Adrenal gland (tissue), 12 donors: Measurements from ENCODE around the gene CPVL. TPM values are rescaled to one million over a fixed set of nuclear protein-coding genes. Genes with fewer than 3 reads are reported as not detected.

Source experiments
- DNase-seq, 7 donors: peaks; one replicate each; pipeline ENCODE4 v3.0.0-alpha.2; 2019 to 2020
- H3K27ac ChIP-seq, 5 donors: fragments of 200-600 bp; sonication (generic) in 4 of 5; 1 replicate in 3 of 5; 2 replicates in 2 of 5; pipeline versions ENCODE4 v1.5.1 to v1.8.0; 2016 to 2020; ENCODE audit warnings: mild to moderate bottlenecking in 1 of 5
- H3K27me3 ChIP-seq: fragments of 200-600 bp; 2 replicates; pipeline ENCODE4 v1.8.0; 2021
- H3K36me3 ChIP-seq, 2 donors: fragments of 200-600 bp; replicated peaks in 1 of 2; 1 replicate in 1 of 2; 2 replicates in 1 of 2; pipeline versions ENCODE4 v1.5.1 to v1.8.0; 2018 to 2022
- H3K4me1 ChIP-seq, 2 donors: fragments of 200-600 bp; replicated peaks in 1 of 2; 1 replicate in 1 of 2; 2 replicates in 1 of 2; pipeline versions ENCODE4 v1.5.1 to v1.8.0; 2018 to 2021
- H3K4me3 ChIP-seq, 4 donors: fragments of 200-600 bp; sonication (generic) in 3 of 4; one replicate each; pipeline ENCODE4 v1.5.1; 2016 to 2018
- H3K9me3 ChIP-seq, 3 donors: fragments of 200-600 bp; sonication (generic) in 1 of 3; replicated peaks in 1 of 3; 1 replicate in 2 of 3; 2 replicates in 1 of 3; pipeline versions ENCODE4 v1.5.1 to v1.8.0; 2016 to 2021
- POLR2A ChIP-seq, 2 donors: fragments of 450-650 bp; IDR thresholded peaks; one replicate each; pipeline ENCODE4 v1.6.1; 2017; ENCODE audit warnings: antibody characterized with exemption in 2 of 2, mild to moderate bottlenecking in 2 of 2, moderate library complexity in 1 of 2
- WGBS, 4 donors: extraction: QIAGEN DNeasy Blood & Tissue Kit in 2 of 4; methylation state at CpG; one replicate each; pipeline versions ENCODE4 v1.1.5 to v1.1.7; 2013 to 2017; 5-methylcytosine and 5-hydroxymethylcytosine counted together
- intact Hi-C, 2 donors: fragments of 100-400 bp; cut with DNase I; formaldehyde crosslinking; loops; one replicate each; pipeline versions ENCODE4 v1.14.1 to v1.15.0; 2022 to 2023
- polyA plus RNA-seq, 3 donors: library from polyadenylated mRNA; stranded (reverse); fragments of 200-250 nt in 2 of 3; fragments of 350-450 nt in 1 of 3; fragmentation: Illumina TruSeq in 1 of 3; extraction: RNeasy Lipid Tissue Mini Kit (QIAGEN cat#74804) in 1 of 3; gene quantifications; one replicate each; pipeline ENCODE4 v1.2.3, GENCODE V29; 2013 to 2014
- total RNA-seq, 9 donors: library from RNA; depleted of rRNA in 4 of 9; stranded (reverse); fragments of >200 nt in 4 of 9; fragments of 120-200 nt in 1 of 9; fragmentation: NEBNext Ultra II Directional in 1 of 9; extraction: Animal tissue kit (Norgen Biotek cat#: 25700) in 1 of 9; gene quantifications; one replicate each; pipeline versions ENCODE4 v1.1.0 to v1.2.4, GENCODE V29; 2013 to 2023
- TF ChIP-seq, protein P1 (sequence below), 6 experiments: fragments of 450-650 bp in 4 of 6; fragments of 200-600 bp in 2 of 6; sonication (generic) in 1 of 6; IDR thresholded peaks; 1 replicate in 5 of 6; 2 replicates in 1 of 6; pipeline versions ENCODE4 v1.5.1 to v1.8.0; 2016 to 2021; ENCODE audit warnings: antibody characterized with exemption in 6 of 6, mild to moderate bottlenecking in 2 of 6, moderate library complexity in 1 of 6
- donor health status: healthy with polysubstance abuse.
- donor health status: Bipolar disorder and iron deficiency.
- donor health status: DM: yes; HTN: yes; CAD: no.
- donor health status: DM: no; HTN: no; CAD: no.
- donor health status: DM: no; HTN: no; CAD: no.
- donor health status: DM: yes; HTN: yes; CAD: no.

CPVL gene
- total and polyA plus RNA-seq, 12 donors = 3.2 to 61.7 (median 32.7) TPM

DNA sequence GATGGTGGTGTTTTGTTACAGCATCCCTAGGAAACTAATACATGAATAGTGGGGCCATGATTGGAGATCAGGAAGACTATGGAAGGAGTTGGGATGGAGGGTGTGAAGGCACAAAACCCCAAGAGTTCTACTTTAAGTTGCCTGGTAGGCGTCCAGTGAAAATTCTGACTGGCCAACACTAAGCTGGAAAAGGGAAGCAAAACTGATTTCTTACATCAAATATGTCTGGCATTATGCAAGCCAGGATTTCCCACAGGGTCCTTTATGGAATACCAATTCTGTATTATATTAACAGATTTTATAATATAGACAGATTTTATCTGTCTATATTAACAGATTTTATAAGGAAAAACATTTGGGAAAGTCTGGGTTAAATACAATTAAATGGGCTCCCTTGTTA, 16.2 kb downstream of the CPVL start:
- TF ChIP-seq, protein P1, sequence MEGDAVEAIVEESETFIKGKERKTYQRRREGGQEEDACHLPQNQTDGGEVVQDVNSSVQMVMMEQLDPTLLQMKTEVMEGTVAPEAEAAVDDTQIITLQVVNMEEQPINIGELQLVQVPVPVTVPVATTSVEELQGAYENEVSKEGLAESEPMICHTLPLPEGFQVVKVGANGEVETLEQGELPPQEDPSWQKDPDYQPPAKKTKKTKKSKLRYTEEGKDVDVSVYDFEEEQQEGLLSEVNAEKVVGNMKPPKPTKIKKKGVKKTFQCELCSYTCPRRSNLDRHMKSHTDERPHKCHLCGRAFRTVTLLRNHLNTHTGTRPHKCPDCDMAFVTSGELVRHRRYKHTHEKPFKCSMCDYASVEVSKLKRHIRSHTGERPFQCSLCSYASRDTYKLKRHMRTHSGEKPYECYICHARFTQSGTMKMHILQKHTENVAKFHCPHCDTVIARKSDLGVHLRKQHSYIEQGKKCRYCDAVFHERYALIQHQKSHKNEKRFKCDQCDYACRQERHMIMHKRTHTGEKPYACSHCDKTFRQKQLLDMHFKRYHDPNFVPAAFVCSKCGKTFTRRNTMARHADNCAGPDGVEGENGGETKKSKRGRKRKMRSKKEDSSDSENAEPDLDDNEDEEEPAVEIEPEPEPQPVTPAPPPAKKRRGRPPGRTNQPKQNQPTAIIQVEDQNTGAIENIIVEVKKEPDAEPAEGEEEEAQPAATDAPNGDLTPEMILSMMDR (IDR thresholded peaks at IDR 0.05) = no peak
- no peak for TF ChIP-seq POLR2A (IDR thresholded peaks at IDR 0.05)
- H3K27me3 ChIP-seq = no peaks in the 10 kb centered on the region
- DNase-seq = no peak
- no peak overlapping the region for H3K4me3 ChIP-seq
- WGBS, 4 donors = 62 to 100% (median 82%) methylated on average over 1 of the region's 1 CpG
- H3K4me1 ChIP-seq = no peaks in the 10 kb centered on the region
- no peaks in the 10 kb centered on the region for H3K36me3 ChIP-seq
- no peak overlapping the region for H3K27ac ChIP-seq
- intact Hi-C loops = no loop called here
- H3K9me3 ChIP-seq = no peaks in the 10 kb centered on the region

DNA sequence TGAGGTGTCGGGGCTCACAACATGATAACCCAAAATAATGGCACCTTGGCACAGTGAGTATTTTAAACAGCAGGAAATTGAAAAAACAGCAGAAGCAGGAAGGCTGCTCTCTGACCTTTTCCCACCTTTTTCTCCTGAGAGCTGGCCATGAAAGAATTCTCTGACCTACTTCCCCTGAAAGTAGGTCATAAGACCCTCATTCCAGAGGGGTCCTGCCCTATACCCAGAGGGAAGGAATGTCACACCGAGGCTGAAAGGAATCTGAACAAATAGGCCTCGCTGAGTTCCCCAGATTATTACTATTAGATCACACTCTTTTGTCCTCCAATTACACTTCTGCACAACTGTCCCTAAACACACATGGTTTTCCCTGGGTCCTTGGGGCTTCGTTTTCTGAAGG, 18.8 kb downstream of the CPVL start:
- DNase-seq = no peak
- no peak overlapping the region for H3K27ac ChIP-seq
- WGBS, 4 donors = 59 to 64% (median 62%) methylated on average over 4 of the region's 4 CpGs
- intact Hi-C loops = no loop called here
- H3K4me1 ChIP-seq = no peaks in the 10 kb centered on the region
- H3K27me3 ChIP-seq = no peaks in the 10 kb centered on the region
- H3K36me3 ChIP-seq = no peaks in the 10 kb centered on the region
- H3K9me3 ChIP-seq = no peaks in the 10 kb centered on the region
- H3K4me3 ChIP-seq = no peak overlapping the region
- TF ChIP-seq POLR2A (IDR thresholded peaks at IDR 0.05) = no peak
- TF ChIP-seq, protein P1 (IDR thresholded peaks at IDR 0.05) = no peak

DNA sequence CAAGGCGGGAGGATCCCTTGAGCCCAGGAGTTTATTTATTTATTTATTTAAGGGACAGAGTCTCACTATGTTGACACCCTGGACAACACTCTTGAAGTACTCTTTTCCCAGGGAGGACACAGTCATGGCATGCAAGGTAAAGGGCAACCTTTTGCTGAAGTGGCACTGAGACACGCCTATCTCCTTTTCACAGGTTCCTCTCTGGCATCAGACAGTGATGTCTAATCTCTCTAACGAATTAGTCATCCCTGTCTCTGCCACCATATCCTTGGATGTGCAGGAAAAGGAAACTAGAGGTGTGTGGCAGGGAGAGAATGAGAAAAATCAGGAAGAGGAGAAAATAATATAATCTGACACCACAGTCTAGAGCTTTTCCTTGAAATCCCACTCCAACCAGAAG, 19.5 kb downstream of the CPVL start:
- peaks cover 0 to 7% of the 10 kb centered on the region in 2 donors for H3K4me1 ChIP-seq
- no peaks in the 10 kb centered on the region for H3K36me3 ChIP-seq
- no peak for TF ChIP-seq POLR2A (IDR thresholded peaks at IDR 0.05)
- TF ChIP-seq, protein P1 (IDR thresholded peaks at IDR 0.05) = no peak
- no peak overlapping the region for H3K27ac ChIP-seq
- no peak for DNase-seq
- no peaks in the 10 kb centered on the region for H3K27me3 ChIP-seq
- WGBS, 4 donors = 77 to 94% (median 80%) methylated on average over 3 of the region's 3 CpGs
- H3K9me3 ChIP-seq = no peaks in the 10 kb centered on the region
- intact Hi-C loops = no loop called here
- H3K4me3 ChIP-seq = no peak overlapping the region

DNA sequence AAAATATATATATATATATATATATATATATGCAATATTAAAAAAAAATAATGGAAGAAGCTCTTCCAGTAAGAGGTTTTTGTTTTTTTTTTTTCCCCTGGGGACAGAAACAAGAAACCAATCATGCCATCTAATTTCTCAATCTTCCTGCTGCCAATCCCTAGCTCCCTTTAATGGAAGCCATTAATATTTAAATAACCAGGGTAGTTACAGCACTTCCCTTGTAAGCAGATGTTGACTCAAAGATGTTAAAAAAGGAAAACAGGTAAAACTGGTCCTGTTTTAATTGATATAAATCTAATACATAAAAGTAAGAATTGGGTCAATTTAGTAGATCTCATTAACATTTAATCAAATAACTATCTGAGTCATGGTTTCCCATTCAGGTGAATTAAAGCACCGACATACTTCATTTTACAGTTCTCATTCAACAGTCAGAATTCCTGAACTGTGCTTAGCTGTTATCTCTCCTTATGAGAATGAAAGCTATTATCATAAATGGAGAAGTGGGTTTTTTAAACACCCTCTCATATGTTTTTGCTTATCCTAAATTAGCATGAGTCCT, 22.6 kb downstream of the CPVL start:
- H3K27ac ChIP-seq = no peak overlapping the region
- H3K4me3 ChIP-seq = no peak overlapping the region
- WGBS, 4 donors = 78 to 85% (median 82%) methylated on average over 1 of the region's 1 CpG
- H3K4me1 ChIP-seq = peaks cover 0 to 8% of the 10 kb centered on the region in 2 donors
- TF ChIP-seq POLR2A (IDR thresholded peaks at IDR 0.05) = no peak
- TF ChIP-seq, protein P1 (IDR thresholded peaks at IDR 0.05) = no peak
- no peak for DNase-seq
- no peaks in the 10 kb centered on the region for H3K27me3 ChIP-seq
- no peaks in the 10 kb centered on the region for H3K9me3 ChIP-seq
- no peaks in the 10 kb centered on the region for H3K36me3 ChIP-seq
- intact Hi-C loops = no loop called here
